GM21367 (cell line): ENCODE measurements around the gene PCBP3.
"Not testable (repeated sequence)": the region's sequence is repeated elsewhere in the genome, so short reads cannot be mapped to it uniquely, and the experiment has no call there.

Experiments used
- ATAC-seq: cut with Tn5 transposase; IDR thresholded peaks from one replicate; pipeline ENCODE4 v1.9.1; 2021; ENCODE audit not compliant: unreplicated experiment

Gene PCBP3

GRCh38 chr21:45836694-45837670 lies 193.5 kb downstream of the PCBP3 start:
- no peak for ATAC-seq

- no peak for ATAC-seq
These were observed 194.4 kb downstream of the PCBP3 start for GRCh38 chr21:45837936-45838335.

GRCh38 chr21:45838634-45839033 lies 195.1 kb downstream of the PCBP3 start:
- no peak for ATAC-seq

- no peak for ATAC-seq
These were observed 195.7 kb downstream of the PCBP3 start for GRCh38 chr21:45839274-45839673.

- no peak for ATAC-seq
These were observed 197.5 kb downstream of the PCBP3 start for GRCh38 chr21:45841033-45841432.

- no peak for ATAC-seq
These were observed 199.9 kb downstream of the PCBP3 start for GRCh38 chr21:45843426-45843825.

- ATAC-seq: no peak
These were observed 200.7 kb downstream of the PCBP3 start for GRCh38 chr21:45844181-45844580.

GRCh38 chr21:45845063-45845769 lies 201.7 kb downstream of the PCBP3 start:
- no peak for ATAC-seq

- ATAC-seq: no peak
These were observed 202.2 kb downstream of the PCBP3 start for GRCh38 chr21:45845770-45846090.

GRCh38 chr21:45846373-45847160 lies 203.0 kb downstream of the PCBP3 start:
- no peak for ATAC-seq

GRCh38 chr21:45847870-45848269 lies 204.3 kb downstream of the PCBP3 start:
- no peak for ATAC-seq

GRCh38 chr21:45848331-45848730 lies 204.8 kb downstream of the PCBP3 start:
- no peak for ATAC-seq

GRCh38 chr21:45848805-45849204 lies 205.3 kb downstream of the PCBP3 start:
- ATAC-seq: no peak

GRCh38 chr21:45849651-45850050 lies 206.1 kb downstream of the PCBP3 start:
- ATAC-seq: no peak

- ATAC-seq: no peak
These were observed 206.7 kb downstream of the PCBP3 start for GRCh38 chr21:45850181-45850580.

GRCh38 chr21:45852386-45852785 lies 208.9 kb downstream of the PCBP3 start:
- not testable (repeated sequence) for ATAC-seq

GRCh38 chr21:45852886-45853400 lies 209.4 kb downstream of the PCBP3 start:
- no peak for ATAC-seq

GRCh38 chr21:45853703-45854342 lies 210.3 kb downstream of the PCBP3 start:
- no peak for ATAC-seq

- no peak for ATAC-seq
These were observed 211.2 kb downstream of the PCBP3 start for GRCh38 chr21:45854690-45855247.

GRCh38 chr21:45855248-45855811 lies 211.8 kb downstream of the PCBP3 start:
- ATAC-seq: no peak
